AG10803 (cell line): ENCODE results near the gene RAET1E.
"Not testable (repeated sequence)": the region's sequence is repeated elsewhere in the genome, so short reads cannot be mapped to it uniquely, and the experiment has no call there.

ENCODE experiments used
- DNase-seq: peaks from one replicate; pipeline ENCODE4 v3.0.0; 2010; ENCODE audit warnings: low read depth
- H3K4me3 ChIP-seq: 2 replicates; pipeline ENCODE4 v1.5.1; 2011; ENCODE audit warnings: mild to moderate bottlenecking, low read length, control low read depth
- CTCF ChIP-seq: conservative IDR thresholded peaks from 2 replicates; pipeline ENCODE4 v1.5.1; 2011; ENCODE audit warnings: mild to moderate bottlenecking, low read length, control low read depth, inconsistent platforms

Gene RAET1E

GRCh38 chr6:149897855-149898744, at the start of gene RAET1E:
TSS of gene RAET1E (minus strand) at chr6:149898113. CDS start at chr6:149890901, 7,212 bp downstream.
- peak within 1 kb of the TSS; percentile 64 for H3K4me3 ChIP-seq

GRCh38 chr6:149947533-149947932, 49.6 kb upstream of the RAET1E start:
- not testable (repeated sequence) for H3K4me3 ChIP-seq, DNase-seq

More at GRCh38 chr6:149897855-149898744, at the start of gene RAET1E:
- 0 out of 2 replicates have a peak, but pooled peaks have one; percentile 11 for TF ChIP-seq CTCF
- no peak for DNase-seq

GRCh38 chr6:149946631-149947030, 48.7 kb upstream of the RAET1E start:
- not testable (repeated sequence) for H3K4me3 ChIP-seq, DNase-seq

- DNase-seq, H3K4me3 ChIP-seq: not testable (repeated sequence)
Measured at GRCh38 chr6:149945276-149945675, 47.4 kb upstream of the RAET1E start.

- not testable (repeated sequence) for H3K4me3 ChIP-seq, DNase-seq
Measured at GRCh38 chr6:149943321-149943720, 45.4 kb upstream of the RAET1E start.

GRCh38 chr6:149942461-149942829, 44.5 kb upstream of the RAET1E start:
- DNase-seq = no peak
- peak overlapping the region; percentile 83 for H3K4me3 ChIP-seq
- TF ChIP-seq CTCF = no peak

- peak within 1 kb of the TSS; percentile 83 for H3K4me3 ChIP-seq
- DNase-seq = peak; percentile 95
- TF ChIP-seq CTCF = 0 out of 2 replicates have a peak, but pooled peaks have one; percentile 4
Measured at GRCh38 chr6:149941583-149942460, 43.9 kb upstream of the RAET1E start, which contains the start of gene ULBP2. TSS of gene ULBP2 (plus strand) at chr6:149942014. CDS start at chr6:149942073, 59 bp downstream.

- TF ChIP-seq CTCF = no peak
- no peak for DNase-seq
- H3K4me3 ChIP-seq = no peak overlapping the region
Measured at GRCh38 chr6:149940672-149940982, 42.7 kb upstream of the RAET1E start.
